Vagina (tissue), 2 donors: ENCODE measurements around the gene IHH. TPM values are rescaled to one million over a fixed set of nuclear protein-coding genes. Genes with fewer than 3 reads are reported as not detected.

Experiments
- DNase-seq, 2 donors: peaks; one replicate each; pipeline ENCODE4 v3.0.0-alpha.2; 2017; ENCODE audit errors: extremely low spot score in 2 of 2
- H3K27ac ChIP-seq: fragments of 200-600 bp; sonication (generic); one replicate; pipeline ENCODE4 v1.5.1; 2019
- H3K27me3 ChIP-seq: fragments of 200-600 bp; sonication (generic); one replicate; pipeline ENCODE4 v1.5.1; 2019
- H3K36me3 ChIP-seq, 2 donors: fragments of 200-600 bp; sonication (generic); one replicate each; pipeline ENCODE4 v1.5.1; 2017 to 2019
- H3K4me1 ChIP-seq: fragments of 200-600 bp; sonication (generic); one replicate; pipeline ENCODE4 v1.5.1; 2019
- H3K4me3 ChIP-seq, 2 donors: fragments of 200-600 bp; sonication (generic); 1 replicate in 1 of 2; 2 replicates in 1 of 2; pipeline ENCODE4 v1.5.1; 2016 to 2019
- H3K9me3 ChIP-seq: fragments of 200-600 bp; sonication (generic); one replicate; pipeline ENCODE4 v1.5.1; 2019
- POLR2A ChIP-seq, 2 donors: fragments of 450-650 bp; IDR thresholded peaks; one replicate each; pipeline ENCODE4 v1.6.1; 2017; ENCODE audit warnings: antibody characterized with exemption in 2 of 2, mild to moderate bottlenecking in 2 of 2, moderate library complexity in 2 of 2
- POLR2AphosphoS5 ChIP-seq, 2 donors: sonication (generic); formaldehyde crosslinking; IDR thresholded peaks; one replicate each; pipeline ENCODE4 v1.9.0; 2017; ENCODE audit warnings: antibody characterized with exemption in 2 of 2, mild to moderate bottlenecking in 2 of 2, low read depth in 1 of 2; ENCODE audit not compliant: insufficient read depth in 1 of 2
- intact Hi-C: fragments of 100-400 bp; cut with DNase I; formaldehyde crosslinking; loops from one replicate; pipeline ENCODE4 v1.15.1; 2023
- total RNA-seq: library from RNA; depleted of rRNA; stranded (reverse); fragments of >200 nt; gene quantifications from one replicate; pipeline ENCODE4 v1.2.3, GENCODE V29; 2016
- TF ChIP-seq, protein P1 (sequence below), 3 experiments: fragments of 450-650 bp in 2 of 3; fragments of 200-600 bp in 1 of 3; sonication (generic) in 1 of 3; IDR thresholded peaks; one replicate each; pipeline ENCODE4 v1.5.1; 2017 to 2019; ENCODE audit warnings: antibody characterized with exemption in 3 of 3, mild to moderate bottlenecking in 2 of 3, moderate library complexity in 2 of 3

Gene IHH
- total RNA-seq, 1 donor from 2014 or later: not detected

DNA sequence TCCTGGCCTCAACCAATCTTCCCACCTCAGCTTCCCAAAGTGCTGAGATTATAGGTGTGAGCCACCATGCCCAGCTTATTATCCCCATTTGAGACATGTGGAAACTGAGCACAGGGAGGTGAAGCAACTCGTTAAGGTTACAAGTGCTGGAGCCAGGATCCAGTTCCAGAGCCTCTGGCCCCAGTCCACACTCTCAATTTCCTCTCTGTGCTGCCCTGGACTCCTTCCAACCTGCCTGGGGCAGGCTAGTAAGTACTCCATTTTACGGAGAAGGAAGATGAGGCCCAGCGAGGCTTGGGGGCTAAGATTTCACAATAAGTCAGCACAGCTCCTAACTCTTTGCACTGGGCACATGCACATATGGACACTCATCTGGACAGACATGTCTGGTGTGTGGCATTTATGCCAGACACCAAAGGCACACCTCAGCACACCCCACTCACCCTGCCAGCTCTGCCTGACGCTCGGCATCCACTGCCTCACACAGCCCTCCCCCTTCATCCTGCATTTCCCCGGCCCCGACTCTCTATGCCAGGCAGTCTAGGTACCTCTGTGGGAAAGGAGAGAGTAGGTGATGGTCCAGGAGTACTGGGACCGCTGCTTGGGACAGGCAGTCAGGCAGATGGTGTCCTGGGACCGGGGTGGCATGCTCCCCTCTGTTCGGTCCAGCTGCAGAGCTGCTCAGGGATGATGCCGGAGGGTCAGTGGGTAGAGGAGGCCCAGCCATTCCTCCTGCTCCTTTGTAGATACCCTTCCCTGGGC, 39.9 kb downstream of the IHH start:
- Histone ChIP-seq H3K27me3 (no peaks in the 10 kb centered on the region), H3K27ac (no peak overlapping the region), H3K4me1 (no peaks in the 10 kb centered on the region), H3K9me3 (no peaks in the 10 kb centered on the region), H3K36me3 (no peaks in the 10 kb centered on the region), H3K4me3 (no peak overlapping the region)
- intact Hi-C loops: loop anchor here (10.0 kb wide), 1 partner anchor 134 kb away; no protein-coding TSS in a partner anchor
- DNase-seq: no peak
- no peak for TF ChIP-seq POLR2AphosphoS5 (IDR thresholded peaks at IDR 0.05; ENCODE audit: insufficient read depth in 1 of 2, low read depth in 1 of 2)
- no peak for TF ChIP-seq POLR2A (IDR thresholded peaks at IDR 0.05)
- TF ChIP-seq, protein P1, sequence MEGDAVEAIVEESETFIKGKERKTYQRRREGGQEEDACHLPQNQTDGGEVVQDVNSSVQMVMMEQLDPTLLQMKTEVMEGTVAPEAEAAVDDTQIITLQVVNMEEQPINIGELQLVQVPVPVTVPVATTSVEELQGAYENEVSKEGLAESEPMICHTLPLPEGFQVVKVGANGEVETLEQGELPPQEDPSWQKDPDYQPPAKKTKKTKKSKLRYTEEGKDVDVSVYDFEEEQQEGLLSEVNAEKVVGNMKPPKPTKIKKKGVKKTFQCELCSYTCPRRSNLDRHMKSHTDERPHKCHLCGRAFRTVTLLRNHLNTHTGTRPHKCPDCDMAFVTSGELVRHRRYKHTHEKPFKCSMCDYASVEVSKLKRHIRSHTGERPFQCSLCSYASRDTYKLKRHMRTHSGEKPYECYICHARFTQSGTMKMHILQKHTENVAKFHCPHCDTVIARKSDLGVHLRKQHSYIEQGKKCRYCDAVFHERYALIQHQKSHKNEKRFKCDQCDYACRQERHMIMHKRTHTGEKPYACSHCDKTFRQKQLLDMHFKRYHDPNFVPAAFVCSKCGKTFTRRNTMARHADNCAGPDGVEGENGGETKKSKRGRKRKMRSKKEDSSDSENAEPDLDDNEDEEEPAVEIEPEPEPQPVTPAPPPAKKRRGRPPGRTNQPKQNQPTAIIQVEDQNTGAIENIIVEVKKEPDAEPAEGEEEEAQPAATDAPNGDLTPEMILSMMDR (IDR thresholded peaks at IDR 0.05): no peak

DNA sequence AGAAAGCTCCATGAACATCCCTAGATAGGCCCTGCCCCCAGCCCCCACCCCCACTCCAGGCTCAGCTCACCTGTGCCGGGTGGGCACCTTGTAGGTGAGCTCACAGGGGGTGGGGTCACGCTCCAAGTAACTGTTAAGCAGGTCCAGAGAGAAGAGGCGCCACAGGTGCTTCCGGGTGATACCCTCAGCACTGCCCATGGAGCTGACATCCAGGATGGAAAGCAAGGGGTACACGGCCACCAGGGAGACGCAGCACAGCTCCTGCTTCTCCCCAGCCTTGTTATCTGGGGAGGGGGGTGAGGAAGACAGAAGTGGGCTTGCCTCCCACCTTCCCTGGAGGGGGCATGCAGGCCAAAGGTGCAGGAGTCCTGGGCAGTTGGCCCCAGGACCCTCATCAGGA, 41.3 kb downstream of the IHH start:
- H3K4me1 ChIP-seq: no peaks in the 10 kb centered on the region
- H3K4me3 ChIP-seq: no peak overlapping the region
- H3K27ac ChIP-seq: no peak overlapping the region
- no peaks in the 10 kb centered on the region for H3K9me3 ChIP-seq
- DNase-seq: no peak
- H3K27me3 ChIP-seq: no peaks in the 10 kb centered on the region
- TF ChIP-seq POLR2A (IDR thresholded peaks at IDR 0.05): no peak
- TF ChIP-seq POLR2AphosphoS5 (IDR thresholded peaks at IDR 0.05; ENCODE audit: insufficient read depth in 1 of 2, low read depth in 1 of 2): no peak
- TF ChIP-seq, protein P1 (IDR thresholded peaks at IDR 0.05): no peak
- intact Hi-C loops: no loop called here
- no peaks in the 10 kb centered on the region for H3K36me3 ChIP-seq

DNA sequence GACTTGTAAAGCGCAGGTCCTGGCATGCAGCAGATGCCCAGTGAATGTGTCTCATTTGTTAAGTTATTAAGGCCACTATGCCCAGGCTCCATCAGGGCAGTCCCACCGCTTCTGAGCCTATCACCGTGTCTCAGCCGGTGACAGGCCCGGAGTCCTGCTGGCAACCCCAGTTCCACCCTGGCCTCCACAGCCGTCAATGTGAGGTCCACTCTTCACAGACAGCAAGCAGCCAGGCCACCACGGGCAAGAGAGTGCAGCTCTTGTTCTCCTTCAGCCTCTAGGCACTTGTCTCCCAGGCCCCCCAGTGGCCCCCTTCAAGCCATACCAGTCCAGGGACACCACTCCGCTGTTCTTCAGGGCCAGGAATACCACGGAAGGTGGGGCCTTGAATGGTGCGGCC, 42.0 kb downstream of the IHH start:
- H3K4me1 ChIP-seq: no peaks in the 10 kb centered on the region
- no peak for DNase-seq
- no peaks in the 10 kb centered on the region for H3K27me3 ChIP-seq
- intact Hi-C loops: no loop called here
- TF ChIP-seq POLR2A (IDR thresholded peaks at IDR 0.05) (no peak), POLR2AphosphoS5 (IDR thresholded peaks at IDR 0.05; ENCODE audit: insufficient read depth in 1 of 2, low read depth in 1 of 2) (no peak)
- TF ChIP-seq, protein P1 (IDR thresholded peaks at IDR 0.05): no peak
- H3K36me3 ChIP-seq: no peaks in the 10 kb centered on the region
- no peaks in the 10 kb centered on the region for H3K9me3 ChIP-seq
- no peak overlapping the region for H3K27ac ChIP-seq
- no peak overlapping the region for H3K4me3 ChIP-seq

DNA sequence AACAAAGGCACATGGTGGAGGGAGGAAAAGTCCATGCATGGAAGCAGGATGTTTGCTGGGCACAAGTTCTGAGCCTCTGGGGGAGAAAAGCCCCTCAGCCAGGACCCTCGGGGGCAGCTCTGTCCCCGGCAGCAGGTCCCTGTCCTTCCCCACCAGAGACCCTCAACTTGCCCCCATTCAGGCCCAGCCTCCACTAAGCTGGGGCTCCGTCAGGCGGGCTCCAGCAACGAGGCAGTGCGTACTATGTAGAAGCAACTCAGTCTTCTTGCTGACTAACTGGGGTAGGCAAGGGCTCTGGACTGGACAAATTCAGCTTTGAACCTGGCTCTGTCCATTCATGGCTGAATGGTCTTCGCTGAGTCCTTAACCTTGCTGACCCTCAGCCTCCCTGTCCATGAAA, 42.4 kb downstream of the IHH start:
- no peaks in the 10 kb centered on the region for H3K4me1 ChIP-seq
- no peaks in the 10 kb centered on the region for H3K36me3 ChIP-seq
- H3K27ac ChIP-seq: no peak overlapping the region
- DNase-seq: no peak
- intact Hi-C loops: no loop called here
- H3K9me3 ChIP-seq: no peaks in the 10 kb centered on the region
- no peak overlapping the region for H3K4me3 ChIP-seq
- TF ChIP-seq, protein P1 (IDR thresholded peaks at IDR 0.05): no peak
- TF ChIP-seq POLR2A (IDR thresholded peaks at IDR 0.05) (no peak), POLR2AphosphoS5 (IDR thresholded peaks at IDR 0.05; ENCODE audit: insufficient read depth in 1 of 2, low read depth in 1 of 2) (no peak)
- H3K27me3 ChIP-seq: no peaks in the 10 kb centered on the region

DNA sequence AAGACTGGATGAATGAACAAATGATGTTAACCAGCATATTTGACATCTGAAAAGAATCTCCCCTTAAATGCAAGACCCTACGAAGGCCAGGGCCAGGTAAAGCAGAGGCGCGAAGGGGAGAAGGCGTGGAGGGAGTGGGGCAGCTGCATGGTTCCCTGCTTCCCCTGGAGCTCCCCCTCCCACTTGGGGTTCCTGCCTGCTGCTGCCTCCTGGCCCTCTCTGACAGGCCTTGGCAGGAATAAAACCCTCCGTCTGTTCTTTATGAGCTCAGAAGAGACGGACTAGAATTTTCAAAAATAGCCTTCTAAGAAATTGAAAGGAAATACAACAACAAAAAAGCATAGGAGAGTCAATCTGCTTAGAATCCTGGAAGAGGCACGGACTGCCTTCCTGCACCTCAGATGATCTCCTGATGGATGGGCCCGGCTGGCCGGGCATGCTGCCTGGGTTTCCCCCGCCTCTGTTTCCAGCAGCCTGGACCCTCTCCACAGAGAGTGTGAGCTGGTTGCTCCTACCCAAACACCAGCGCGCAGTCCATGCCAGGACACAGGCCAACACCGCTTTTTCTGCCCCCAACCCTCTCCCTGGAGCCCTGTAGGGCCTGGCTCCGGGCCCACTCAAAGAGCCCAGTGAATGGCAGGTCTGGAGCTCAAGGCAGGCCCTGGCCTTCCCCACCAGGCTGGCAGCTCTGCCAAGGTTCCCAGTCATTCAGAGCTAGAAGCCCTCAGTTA, 43.4 kb downstream of the IHH start:
- Histone ChIP-seq H3K9me3 (no peaks in the 10 kb centered on the region), H3K4me3 (no peak overlapping the region), H3K27me3 (no peaks in the 10 kb centered on the region), H3K36me3 (no peaks in the 10 kb centered on the region), H3K27ac (no peak overlapping the region), H3K4me1 (no peaks in the 10 kb centered on the region)
- no peak for DNase-seq
- TF ChIP-seq, protein P1 (IDR thresholded peaks at IDR 0.05): no peak
- TF ChIP-seq POLR2A (IDR thresholded peaks at IDR 0.05) (no peak), POLR2AphosphoS5 (IDR thresholded peaks at IDR 0.05; ENCODE audit: insufficient read depth in 1 of 2, low read depth in 1 of 2) (no peak)
- intact Hi-C loops: no loop called here
